Hematopoietic multipotent progenitor cell treated with erythropoietin and hydrocortisone succinate and interleukin-3 and kit ligand, for 8 days (in vitro differentiated cells): ENCODE measurements around the gene PRDM15.

Experiments
- DNase-seq: peaks from one replicate; pipeline ENCODE4 v3.0.0-alpha.2; 2015

PRDM15 gene

GRCh38 chr21:41759214-41759840, 119.8 kb downstream of the PRDM15 start:
- DNase-seq: no peak

DNA sequence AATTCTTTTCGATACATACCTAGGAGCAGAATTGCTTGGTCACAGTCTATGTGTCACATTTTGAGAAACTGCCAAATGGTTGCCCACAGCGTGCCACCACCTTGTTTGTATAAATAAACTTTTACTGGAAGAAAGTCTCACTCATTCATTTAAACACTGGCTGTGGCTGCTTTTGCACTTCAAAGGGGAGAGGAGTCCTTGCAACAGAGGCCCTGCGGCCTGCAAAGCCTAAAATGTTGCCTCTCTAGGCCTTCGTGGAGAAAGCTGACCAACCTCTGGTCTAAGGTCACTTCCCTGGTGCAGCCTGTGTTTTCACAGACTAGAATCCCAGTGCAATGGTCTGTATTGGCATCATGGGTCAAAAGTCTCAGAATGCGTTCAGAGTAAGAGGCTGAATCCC, 120.6 kb downstream of the PRDM15 start:
- no peak for DNase-seq

DNA sequence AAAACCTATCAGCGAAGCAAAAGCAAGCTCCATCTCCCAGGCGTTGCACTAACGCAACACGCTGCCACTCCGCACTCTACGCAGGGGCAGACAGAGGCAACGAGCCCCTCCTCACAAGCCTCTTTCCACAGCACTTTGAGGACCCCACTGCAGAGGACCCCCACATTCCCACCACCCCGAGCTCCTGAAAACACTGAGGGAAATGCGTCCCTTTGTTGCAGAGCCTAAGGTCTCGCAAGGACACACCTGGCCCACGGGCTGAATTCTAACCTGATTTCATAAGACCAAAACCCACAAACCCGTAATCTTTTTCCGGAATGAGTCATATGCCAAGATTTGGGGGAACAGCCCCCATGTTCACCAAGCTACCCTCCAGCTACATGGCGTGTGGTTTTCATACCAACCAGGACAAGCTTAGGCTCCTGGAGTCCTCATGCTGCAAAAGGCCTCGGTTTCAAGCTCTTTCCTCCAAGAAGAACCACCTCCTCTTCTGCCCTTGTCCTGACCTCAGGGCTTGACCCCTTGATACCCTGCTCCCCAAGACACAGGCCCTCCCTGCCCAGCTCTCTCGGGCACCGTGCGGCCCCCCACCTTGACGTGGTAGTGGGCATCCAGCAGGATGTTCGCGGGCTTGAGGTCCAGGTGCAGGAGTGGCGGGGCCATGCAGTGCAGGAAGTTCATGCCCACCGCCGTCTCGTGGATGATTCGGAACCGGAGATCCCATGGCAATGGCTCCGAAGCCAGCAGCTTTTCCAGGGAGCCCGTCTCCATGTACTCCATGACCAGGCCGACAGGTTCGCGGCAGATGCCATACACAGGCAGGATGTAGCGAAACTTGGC, 123.0 kb downstream of the PRDM15 start:
- DNase-seq: no peak

DNA sequence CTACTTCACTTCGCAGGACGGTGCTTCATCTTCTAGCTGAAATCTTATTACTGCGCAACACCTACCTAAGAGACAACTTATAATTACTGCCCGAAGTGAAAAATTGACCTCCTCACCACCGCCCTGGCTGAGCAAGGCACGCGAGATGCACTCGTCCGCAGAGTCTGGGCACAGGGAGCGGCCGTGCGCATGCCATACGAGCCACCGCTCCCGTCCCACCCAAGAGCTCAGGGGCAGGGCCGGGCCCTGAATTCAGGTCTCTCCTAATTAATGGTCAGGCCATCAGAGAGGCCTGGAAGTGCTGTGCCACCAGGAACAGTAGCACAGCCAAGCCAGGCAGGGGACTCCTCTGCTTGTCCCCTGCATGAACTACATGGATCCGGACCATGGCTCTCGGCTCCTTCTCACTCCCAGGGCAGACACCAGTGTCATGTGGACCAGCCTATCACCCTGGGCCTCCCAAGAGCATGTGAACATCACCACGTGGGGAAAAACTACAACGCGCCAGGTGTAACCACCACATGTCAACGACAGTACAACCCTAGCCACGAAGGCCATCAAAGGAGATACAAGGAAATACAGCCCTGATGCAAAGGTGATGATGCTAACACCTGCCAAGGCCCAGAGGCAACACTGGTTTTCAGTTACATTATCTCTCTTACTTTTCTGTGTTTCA, 123.7 kb downstream of the PRDM15 start:
- DNase-seq: no peak

DNA sequence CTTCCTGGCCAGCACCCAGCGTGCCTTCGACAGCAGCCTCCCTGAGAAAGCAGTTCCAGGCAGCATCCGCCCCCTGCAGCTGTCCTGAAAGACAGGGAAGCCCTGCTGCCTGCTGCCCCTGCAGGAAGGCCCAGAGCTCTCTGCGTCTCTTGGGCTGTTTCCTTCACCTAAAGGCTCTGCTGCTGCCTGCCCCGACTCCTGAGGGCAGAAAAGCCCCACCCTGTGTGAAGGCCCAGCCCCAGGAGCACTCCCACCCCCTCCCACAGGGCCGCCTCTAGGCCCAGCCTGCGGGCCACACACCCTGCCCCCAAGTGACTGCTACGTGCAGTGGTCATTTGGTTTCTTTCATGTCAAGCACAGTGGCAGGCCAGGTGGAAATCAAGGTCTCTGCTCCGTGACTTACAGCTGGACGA, 124.7 kb downstream of the PRDM15 start:
- DNase-seq: no peak

DNA sequence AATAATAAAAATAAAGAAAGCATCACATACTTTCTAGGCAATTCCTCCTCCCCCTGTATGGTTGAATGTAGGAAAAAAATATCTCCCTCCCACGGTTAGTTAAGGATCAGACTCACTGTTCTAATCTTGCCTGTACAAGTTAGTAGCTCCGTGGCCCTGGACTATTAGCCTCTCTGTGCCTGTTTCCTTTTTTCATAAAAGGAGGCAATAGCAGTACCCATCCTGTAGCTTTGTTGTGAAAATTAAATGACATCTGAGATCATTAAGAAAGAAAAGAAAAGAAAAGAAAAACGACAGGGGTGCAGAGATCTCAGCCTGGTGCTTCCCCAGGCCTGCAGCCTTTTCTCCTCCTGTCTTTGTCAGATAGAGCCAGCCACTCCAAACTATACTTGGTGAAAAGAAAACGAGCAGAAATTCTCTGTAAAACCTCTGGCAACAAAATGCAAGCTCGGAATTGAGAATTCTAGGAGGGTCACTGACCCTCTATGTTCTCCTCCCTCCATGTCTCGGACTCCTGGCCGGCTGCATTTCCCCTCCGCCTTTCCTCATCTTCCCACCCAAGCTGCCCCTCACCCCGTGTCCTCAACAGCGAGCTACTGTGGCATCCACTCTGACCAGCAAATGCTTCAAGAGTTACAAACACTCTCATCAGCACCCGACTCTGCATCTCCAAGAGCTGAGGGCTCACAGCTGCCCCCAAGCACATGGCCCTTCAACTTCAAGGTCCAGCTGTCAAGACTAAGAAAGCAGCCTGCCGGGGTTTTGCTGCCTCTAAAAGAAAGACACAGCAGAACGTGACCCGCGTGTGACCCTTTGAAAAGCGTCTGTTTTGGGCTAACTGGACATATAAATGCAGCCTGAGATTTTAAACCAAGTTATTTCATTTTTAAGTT, 125.9 kb downstream of the PRDM15 start:
- no peak for DNase-seq

- DNase-seq: no peak
Measured at GRCh38 chr21:41752231-41752681, 126.9 kb downstream of the PRDM15 start.

- DNase-seq: no peak
Measured at GRCh38 chr21:41751611-41752011, 127.5 kb downstream of the PRDM15 start.

GRCh38 chr21:41750532-41751151, 128.5 kb downstream of the PRDM15 start:
- DNase-seq: no peak

DNA sequence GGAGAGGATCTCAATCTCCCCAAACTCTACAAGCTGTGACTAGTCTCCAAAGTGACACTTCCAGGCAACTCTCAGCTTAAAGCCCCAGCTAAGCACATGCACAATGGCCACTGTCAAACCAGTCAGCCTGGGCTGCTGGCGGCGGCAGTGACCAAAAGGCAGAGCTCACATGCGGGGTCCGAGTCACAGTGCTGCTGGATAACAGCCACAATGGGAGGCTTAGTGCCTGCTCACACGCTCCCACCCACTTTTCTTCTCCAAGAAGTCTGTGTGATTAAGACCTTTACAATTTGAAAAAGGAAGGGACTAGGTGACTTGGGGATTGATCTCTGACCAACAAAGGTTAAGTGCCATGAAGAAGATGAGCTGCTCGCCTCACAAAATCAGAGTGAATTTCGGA, 129.1 kb downstream of the PRDM15 start:
- DNase-seq: no peak

DNA sequence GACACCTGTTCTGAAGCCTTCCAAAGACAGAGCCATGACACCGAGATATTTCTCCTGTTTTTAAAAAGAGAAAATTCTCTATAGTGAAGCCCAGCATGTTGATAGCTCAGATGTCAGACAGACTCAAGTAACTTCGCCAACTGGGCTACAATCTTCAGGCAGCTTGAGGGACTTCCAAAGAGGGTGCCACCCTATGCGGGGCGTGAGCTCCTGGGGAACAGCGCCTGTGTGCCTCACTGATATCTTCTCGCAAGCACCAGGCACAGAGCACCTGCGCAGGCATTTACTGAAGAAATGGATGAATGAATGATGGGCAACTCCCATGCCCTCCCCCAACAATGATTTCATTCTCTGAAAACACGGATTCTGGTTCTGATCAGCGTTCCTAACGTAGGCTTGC, 129.9 kb downstream of the PRDM15 start:
- DNase-seq: no peak
